ENCODE results near the gene SARDH.

- TF ChIP-seq, protein P1, sequence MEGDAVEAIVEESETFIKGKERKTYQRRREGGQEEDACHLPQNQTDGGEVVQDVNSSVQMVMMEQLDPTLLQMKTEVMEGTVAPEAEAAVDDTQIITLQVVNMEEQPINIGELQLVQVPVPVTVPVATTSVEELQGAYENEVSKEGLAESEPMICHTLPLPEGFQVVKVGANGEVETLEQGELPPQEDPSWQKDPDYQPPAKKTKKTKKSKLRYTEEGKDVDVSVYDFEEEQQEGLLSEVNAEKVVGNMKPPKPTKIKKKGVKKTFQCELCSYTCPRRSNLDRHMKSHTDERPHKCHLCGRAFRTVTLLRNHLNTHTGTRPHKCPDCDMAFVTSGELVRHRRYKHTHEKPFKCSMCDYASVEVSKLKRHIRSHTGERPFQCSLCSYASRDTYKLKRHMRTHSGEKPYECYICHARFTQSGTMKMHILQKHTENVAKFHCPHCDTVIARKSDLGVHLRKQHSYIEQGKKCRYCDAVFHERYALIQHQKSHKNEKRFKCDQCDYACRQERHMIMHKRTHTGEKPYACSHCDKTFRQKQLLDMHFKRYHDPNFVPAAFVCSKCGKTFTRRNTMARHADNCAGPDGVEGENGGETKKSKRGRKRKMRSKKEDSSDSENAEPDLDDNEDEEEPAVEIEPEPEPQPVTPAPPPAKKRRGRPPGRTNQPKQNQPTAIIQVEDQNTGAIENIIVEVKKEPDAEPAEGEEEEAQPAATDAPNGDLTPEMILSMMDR (conservative IDR thresholded peaks at IDR 0.05 in 1 of 2, IDR thresholded peaks at IDR 0.05 in 1 of 2; ENCODE audit: low read depth in 1 of 2, low read length in 2 of 2): no peak
- TF ChIP-seq EZH2 (IDR thresholded peaks at IDR 0.05; ENCODE audit: low read length, missing control alignments): no peak
Measured at GRCh38 chr9:133711428-133712220, 26.5 kb downstream of the SARDH start.

All from fibroblast of lung (primary cell).